Liver (tissue), 9 donors: ENCODE data around the gene TNPO2. TPM values are rescaled to one million over a fixed set of nuclear protein-coding genes. Genes with fewer than 3 reads are reported as not detected.

Experiments used
- DNase-seq: peaks from one replicate; pipeline ENCODE4 v3.0.0-alpha.2; 2017; ENCODE audit warnings: low spot score
- H3K27ac ChIP-seq, 2 donors: one replicate each; pipeline ENCODE4 v1.7.0; 2013; ENCODE audit warnings: inconsistent platforms in 2 of 2, low read length in 2 of 2, control low read depth in 1 of 2, low read depth in 1 of 2, mild to moderate bottlenecking in 1 of 2
- H3K27me3 ChIP-seq, 4 donors: one replicate each; pipeline versions ENCODE4 v1.6.1 to v1.7.0; 2013; ENCODE audit warnings: low read length in 3 of 4, inconsistent platforms in 1 of 4, mild to moderate bottlenecking in 1 of 4, moderate library complexity in 1 of 4; ENCODE audit not compliant: control insufficient read depth in 4 of 4, insufficient read depth in 4 of 4
- H3K36me3 ChIP-seq, 4 donors: one replicate each; pipeline versions ENCODE4 v1.6.1 to v1.7.0; 2013; ENCODE audit warnings: low read length in 3 of 4, mild to moderate bottlenecking in 3 of 4, low read depth in 1 of 4, moderate library complexity in 1 of 4; ENCODE audit not compliant: control insufficient read depth in 4 of 4, insufficient read depth in 3 of 4
- H3K4me1 ChIP-seq, 4 donors: one replicate each; pipeline versions ENCODE4 v1.6.1 to v1.7.0; 2013; ENCODE audit warnings: low read length in 3 of 4, mild to moderate bottlenecking in 3 of 4, moderate library complexity in 1 of 4; ENCODE audit not compliant: control insufficient read depth in 4 of 4, insufficient read depth in 4 of 4
- H3K4me3 ChIP-seq, 3 donors: one replicate each; pipeline versions ENCODE4 v1.6.1 to v1.7.0; 2013; ENCODE audit warnings: low read length in 3 of 3, control low read depth in 1 of 3, low read depth in 1 of 3, mild to moderate bottlenecking in 1 of 3
- H3K9ac ChIP-seq, 2 donors: one replicate each; pipeline ENCODE4 v1.7.0; 2013; ENCODE audit warnings: low read length in 2 of 2, mild to moderate bottlenecking in 2 of 2, moderate library complexity in 2 of 2, control low read depth in 1 of 2, low read depth in 1 of 2
- H3K9me3 ChIP-seq, 4 donors: one replicate each; pipeline versions ENCODE4 v1.6.1 to v1.7.0; 2013; ENCODE audit warnings: low read length in 3 of 4; ENCODE audit not compliant: control insufficient read depth in 4 of 4
- EGR1 ChIP-seq, 2 donors: IDR thresholded peaks; 2 replicates each; pipeline ENCODE4 v1.6.1; 2016 to 2018; ENCODE audit warnings: antibody characterized with exemption in 2 of 2, low read depth in 2 of 2
- GABPA ChIP-seq, 2 donors: IDR thresholded peaks in 1 of 2; conservative IDR thresholded peaks in 1 of 2; 2 replicates each; pipeline ENCODE4 v1.6.1; 2016; ENCODE audit warnings: antibody characterized with exemption in 2 of 2, mild to moderate bottlenecking in 1 of 2, moderate library complexity in 1 of 2
- HNF4A ChIP-seq, 2 donors: conservative IDR thresholded peaks; 2 replicates each; pipeline ENCODE4 v1.6.1; 2016; ENCODE audit warnings: antibody characterized with exemption in 2 of 2, mild to moderate bottlenecking in 2 of 2
- HNF4G ChIP-seq: IDR thresholded peaks from 2 replicates; pipeline ENCODE4 v1.6.1; 2016; ENCODE audit warnings: antibody characterized with exemption
- MAX ChIP-seq: IDR thresholded peaks from 2 replicates; pipeline ENCODE4 v1.6.1; 2016; ENCODE audit warnings: antibody characterized with exemption
- NR2F2 ChIP-seq: IDR thresholded peaks from 2 replicates; pipeline ENCODE4 v1.6.1; 2016; ENCODE audit warnings: antibody characterized with exemption
- RAD21 ChIP-seq, 2 donors: IDR thresholded peaks; 2 replicates each; pipeline ENCODE4 v1.6.1; 2016; ENCODE audit warnings: antibody characterized with exemption in 2 of 2, mild to moderate bottlenecking in 2 of 2
- REST ChIP-seq: IDR thresholded peaks from 2 replicates; pipeline ENCODE4 v1.6.1; 2016; ENCODE audit warnings: antibody characterized with exemption, mild to moderate bottlenecking
- SP1 ChIP-seq: IDR thresholded peaks from 2 replicates; pipeline ENCODE4 v1.6.1; 2018; ENCODE audit warnings: antibody characterized with exemption, mild to moderate bottlenecking
- YY1 ChIP-seq: IDR thresholded peaks from 2 replicates; pipeline ENCODE4 v1.6.1; 2016; ENCODE audit warnings: antibody characterized with exemption, mild to moderate bottlenecking
- ZBTB33 ChIP-seq: IDR thresholded peaks from 2 replicates; pipeline ENCODE4 v1.6.1; 2016; ENCODE audit warnings: antibody characterized with exemption
- WGBS: extraction: QIAGEN DNeasy Blood & Tissue Kit; methylation state at CpG from one replicate; pipeline ENCODE4 v1.1.7; 2013; 5-methylcytosine and 5-hydroxymethylcytosine counted together
- polyA plus RNA-seq, 2 donors: library from polyadenylated mRNA; stranded (reverse) in 1 of 2; unstranded in 1 of 2; fragments of 200-250 nt in 1 of 2; fragments of >200 nt in 1 of 2; fragmentation: Nextera tagmentation in 1 of 2; extraction: Ambion mirVana in 1 of 2; gene quantifications; one replicate each; pipeline versions ENCODE4 v1.2.1 to v1.2.3, GENCODE V29; 2013 to 2015
- total RNA-seq, 2 donors: library from RNA; depleted of rRNA; stranded (reverse); fragments of >200 nt; gene quantifications; one replicate each; pipeline ENCODE4 v1.2.3, GENCODE V29; 2014
- TF ChIP-seq, protein P1 (sequence below): fragments of 150-350 bp; IDR thresholded peaks from 2 replicates; pipeline ENCODE4 v1.5.1; 2017; ENCODE audit warnings: improper control_type of control experiment, low read depth, low read length; ENCODE audit not compliant: missing input control
- TF ChIP-seq, protein P2 (sequence below): IDR thresholded peaks from 2 replicates; pipeline ENCODE4 v1.6.1; 2016; ENCODE audit warnings: antibody characterized with exemption
- donor health status: healthy.
- donor health status: healthy.
- donor health status: healthy.
- donor health status: healthy.
- donor health status: healthy.

TNPO2 gene
- total and polyA plus RNA-seq, 4 donors, result 6.3 to 22.2 (median 15.8) TPM

DNA sequence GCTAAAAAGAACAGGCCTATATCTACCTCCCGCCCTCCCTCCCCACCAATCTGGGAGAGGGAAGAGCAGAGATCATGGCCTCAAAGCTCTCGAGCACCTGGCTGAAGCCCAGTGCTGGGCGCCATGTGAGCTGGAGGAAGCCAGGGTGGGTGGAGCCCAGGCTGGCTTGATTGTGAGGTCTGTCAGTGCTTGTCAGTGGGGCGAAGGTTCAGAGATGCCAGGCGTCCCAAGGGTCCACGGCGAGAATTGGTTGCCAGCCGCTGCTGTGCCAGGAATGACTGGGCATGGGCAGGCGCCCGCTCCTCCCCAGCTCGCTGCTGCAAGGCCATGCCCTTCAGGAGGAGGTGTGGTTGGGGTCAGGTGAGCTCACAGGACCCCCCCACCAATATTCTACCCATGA lies 39.4 kb upstream of the TNPO2 start:
- Histone ChIP-seq H3K27ac (no peak overlapping the region), H3K27me3 (no peaks in the 10 kb centered on the region), H3K9me3 (no peaks in the 10 kb centered on the region), H3K4me3 (no peak overlapping the region), H3K9ac (no peak overlapping the region), H3K36me3 (peaks cover 4 to 18% (median 8%) of the 10 kb centered on the region in 4 donors), H3K4me1 (peaks cover 0 to 15% (median 1%) of the 10 kb centered on the region in 4 donors)
- no peak for DNase-seq
- TF ChIP-seq HNF4G (no peak), EGR1 (IDR thresholded peaks at IDR 0.05; ENCODE audit: low read depth in 2 of 2) (no peak), RAD21 (IDR thresholded peaks at IDR 0.05) (no peak), SP1 (no peak), REST (no peak), ZBTB33 (no peak), NR2F2 (no peak), GABPA (IDR thresholded peaks at IDR 0.05 in 1 of 2, conservative IDR thresholded peaks at IDR 0.05 in 1 of 2) (no peak), HNF4A (conservative IDR thresholded peaks at IDR 0.05) (no peak)
- TF ChIP-seq, protein P1, sequence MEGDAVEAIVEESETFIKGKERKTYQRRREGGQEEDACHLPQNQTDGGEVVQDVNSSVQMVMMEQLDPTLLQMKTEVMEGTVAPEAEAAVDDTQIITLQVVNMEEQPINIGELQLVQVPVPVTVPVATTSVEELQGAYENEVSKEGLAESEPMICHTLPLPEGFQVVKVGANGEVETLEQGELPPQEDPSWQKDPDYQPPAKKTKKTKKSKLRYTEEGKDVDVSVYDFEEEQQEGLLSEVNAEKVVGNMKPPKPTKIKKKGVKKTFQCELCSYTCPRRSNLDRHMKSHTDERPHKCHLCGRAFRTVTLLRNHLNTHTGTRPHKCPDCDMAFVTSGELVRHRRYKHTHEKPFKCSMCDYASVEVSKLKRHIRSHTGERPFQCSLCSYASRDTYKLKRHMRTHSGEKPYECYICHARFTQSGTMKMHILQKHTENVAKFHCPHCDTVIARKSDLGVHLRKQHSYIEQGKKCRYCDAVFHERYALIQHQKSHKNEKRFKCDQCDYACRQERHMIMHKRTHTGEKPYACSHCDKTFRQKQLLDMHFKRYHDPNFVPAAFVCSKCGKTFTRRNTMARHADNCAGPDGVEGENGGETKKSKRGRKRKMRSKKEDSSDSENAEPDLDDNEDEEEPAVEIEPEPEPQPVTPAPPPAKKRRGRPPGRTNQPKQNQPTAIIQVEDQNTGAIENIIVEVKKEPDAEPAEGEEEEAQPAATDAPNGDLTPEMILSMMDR, result no peak
- TF ChIP-seq, protein P2, sequence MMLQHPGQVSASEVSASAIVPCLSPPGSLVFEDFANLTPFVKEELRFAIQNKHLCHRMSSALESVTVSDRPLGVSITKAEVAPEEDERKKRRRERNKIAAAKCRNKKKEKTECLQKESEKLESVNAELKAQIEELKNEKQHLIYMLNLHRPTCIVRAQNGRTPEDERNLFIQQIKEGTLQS, result no peak
- 68% methylated on average over 11 of the region's 11 CpGs for WGBS

DNA sequence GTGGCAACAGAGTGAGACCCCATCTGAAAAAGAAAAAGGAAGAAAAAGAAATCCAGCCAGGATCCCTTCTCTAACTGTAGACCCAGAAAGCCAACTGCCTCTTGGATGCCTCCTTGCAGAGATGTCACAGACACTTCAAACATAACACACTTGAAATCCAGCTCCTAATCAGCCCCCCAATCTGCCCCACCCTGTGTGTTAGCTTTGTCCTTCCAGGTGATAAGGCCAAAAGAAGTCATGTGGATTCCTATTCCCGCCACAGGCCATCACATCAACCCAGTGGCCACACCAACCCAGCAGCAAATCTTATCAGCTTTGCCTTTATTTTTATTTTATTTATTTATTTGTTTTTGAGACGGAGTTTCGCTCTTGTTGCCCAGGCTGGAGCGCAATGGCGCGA lies 36.0 kb upstream of the TNPO2 start:
- DNase-seq, result no peak

More for the DNA sequence above, 36.0 kb upstream of the TNPO2 start:
- H3K9ac ChIP-seq, result no peak overlapping the region
- TF ChIP-seq MAX (no peak), NR2F2 (no peak), SP1 (no peak), YY1 (no peak), ZBTB33 (no peak)
- H3K27me3 ChIP-seq, result no peaks in the 10 kb centered on the region
- 92% methylated on average over 6 of the region's 6 CpGs for WGBS
- H3K4me1 ChIP-seq, result peaks cover 2 to 14% (median 6%) of the 10 kb centered on the region in 4 donors
- no peaks in the 10 kb centered on the region for H3K9me3 ChIP-seq
- H3K27ac ChIP-seq, result no peak overlapping the region
- H3K36me3 ChIP-seq, result peaks cover 2 to 12% (median 6%) of the 10 kb centered on the region in 4 donors
- H3K4me3 ChIP-seq, result no peak overlapping the region
